D721Med (cell line): ENCODE measurements around the gene KLK1.

Experiments
- DNase-seq: peaks from one replicate; pipeline ENCODE4 v3.0.0; 2011; ENCODE audit warnings: low spot score; ENCODE audit not compliant: insufficient read length
- FAIRE-seq: peaks from 2 replicates; lab custom pipeline; 2011; peaks lifted over from hg19 to GRCh38; lab: Jason Lieb, UNC
- CTCF ChIP-seq: IDR thresholded peaks from 2 replicates; pipeline ENCODE4 v1.5.1; 2012; ENCODE audit warnings: mild to moderate bottlenecking, control low read depth; ENCODE audit not compliant: insufficient read depth; ENCODE audit errors: missing control alignments

The KLK1 gene

GRCh38 chr19:50843701-50844221 is 20.2 kb upstream of the KLK1 start:
- no peak for DNase-seq
- FAIRE-seq = no peak
- no peak for TF ChIP-seq CTCF

- no peak for DNase-seq
- no peak for FAIRE-seq
- no peak for TF ChIP-seq CTCF
Measured at GRCh38 chr19:50843205-50843604, 19.6 kb upstream of the KLK1 start.

GRCh38 chr19:50842130-50842529 is 18.5 kb upstream of the KLK1 start:
- FAIRE-seq (no peak), DNase-seq (no peak)
- no peak for TF ChIP-seq CTCF

- FAIRE-seq = no peak
- no peak for TF ChIP-seq CTCF
- no peak for DNase-seq
Measured at GRCh38 chr19:50839712-50840655, 16.4 kb upstream of the KLK1 start.

- TF ChIP-seq CTCF = no peak
- DNase-seq = no peak
- no peak for FAIRE-seq
Measured at GRCh38 chr19:50838239-50838638, 14.7 kb upstream of the KLK1 start.

GRCh38 chr19:50837300-50837699 is 13.7 kb upstream of the KLK1 start:
- TF ChIP-seq CTCF = no peak
- FAIRE-seq = no peak

GRCh38 chr19:50836543-50837195 is 13.1 kb upstream of the KLK1 start:
- FAIRE-seq (no peak), DNase-seq (no peak)
- TF ChIP-seq CTCF = no peak

More at GRCh38 chr19:50837300-50837699, 13.7 kb upstream of the KLK1 start:
- no peak for DNase-seq
